Measurements from ENCODE around the gene KCNC3.

The KCNC3 gene

GRCh38 chr19:50352242-50352641, 23.1 kb upstream of the KCNC3 start (continued):
- TF ChIP-seq GLIS1 (tag by site-specific recombination; IDR thresholded peaks at IDR 0.05) (no peak), ZNF221 (tag by site-specific recombination; IDR thresholded peaks at IDR 0.05; ENCODE audit: borderline replicate concordance) (no peak), EGR2 (tag by site-specific recombination; IDR thresholded peaks at IDR 0.05; ENCODE audit: low read depth) (no peak), WT1 (tag by site-specific recombination; IDR thresholded peaks at IDR 0.05) (no peak), ZNF174 (tag by site-specific recombination; IDR thresholded peaks at IDR 0.05) (no peak), ZSCAN23 (tag by site-specific recombination; IDR thresholded peaks at IDR 0.05) (no peak), MZF1 (tag by site-specific recombination; IDR thresholded peaks at IDR 0.05; ENCODE audit: borderline replicate concordance) (no peak), ZNF155 (tag by site-specific recombination; IDR thresholded peaks at IDR 0.05) (no peak), ZNF664 (tag by site-specific recombination; IDR thresholded peaks at IDR 0.05) (no peak), ZSCAN5A (tag by site-specific recombination; IDR thresholded peaks at IDR 0.05) (no peak), ZSCAN30 (tag by site-specific recombination; IDR thresholded peaks at IDR 0.05) (no peak)

- TF ChIP-seq ZFP69B (tag by site-specific recombination; IDR thresholded peaks at IDR 0.05): no peak
- TF ChIP-seq ZNF658 (tag by site-specific recombination; IDR thresholded peaks at IDR 0.05): no peak
- no peak for TF ChIP-seq ZNF548 (tag by site-specific recombination; IDR thresholded peaks at IDR 0.05)
- no peak for TF ChIP-seq ZNF37A (tag by site-specific recombination; IDR thresholded peaks at IDR 0.05)
- TF ChIP-seq ZNF146 (tag by site-specific recombination; IDR thresholded peaks at IDR 0.05): no peak
- no peak for TF ChIP-seq ZNF501 (tag by site-specific recombination; IDR thresholded peaks at IDR 0.05)
- no peak for TF ChIP-seq ZNF777 (tag by site-specific recombination; IDR thresholded peaks at IDR 0.05; ENCODE audit: borderline replicate concordance)
- TF ChIP-seq ZNF10 (tag by site-specific recombination; IDR thresholded peaks at IDR 0.05): no peak
- TF ChIP-seq ZBTB11 (tag by site-specific recombination; conservative IDR thresholded peaks at IDR 0.05; ENCODE audit: low read depth): no peak
- TF ChIP-seq KLF9 (tag by site-specific recombination; IDR thresholded peaks at IDR 0.05; ENCODE audit: low read depth): no peak
- no peak for TF ChIP-seq ZFP3 (tag by site-specific recombination; IDR thresholded peaks at IDR 0.05; ENCODE audit: low read depth)
- no peak for TF ChIP-seq GLI4 (tag by site-specific recombination; IDR thresholded peaks at IDR 0.05)
- no peak for TF ChIP-seq ZNF518A (tag by site-specific recombination; conservative IDR thresholded peaks at IDR 0.05; ENCODE audit: low read depth)
- no peak for TF ChIP-seq ZNF16 (tag by site-specific recombination; IDR thresholded peaks at IDR 0.05; ENCODE audit: low read depth)
- TF ChIP-seq ZNF707 (tag by site-specific recombination; IDR thresholded peaks at IDR 0.05): no peak
- POLR2A ChIA-PET: interaction anchor here (0.6 kb wide), 1 partner anchor 87 kb away, joined by 3 read pairs; no protein-coding TSS in a partner anchor
Observed at GRCh38 chr19:50349277-50350057, 20.3 kb upstream of the KCNC3 start.

More at GRCh38 chr19:50349277-50350057, 20.3 kb upstream of the KCNC3 start:
- Histone ChIP-seq H3K4me1 (ENCODE audit: control insufficient read depth, insufficient read depth, low read length) (no peaks in the 10 kb centered on the region), H3K9me3 (ENCODE audit: control insufficient read depth, insufficient read depth, low read depth, low read length) (no peaks in the 10 kb centered on the region), H3K4me3 (ENCODE audit: low read depth, low read length) (no peak overlapping the region), H3K36me3 (ENCODE audit: control insufficient read depth in 2 of 2, insufficient read depth in 1 of 2, low read length in 2 of 2) (no peaks in the 10 kb centered on the region), H3K27ac (ENCODE audit: extremely low read depth, low read depth, low read length) (no peak overlapping the region)
- CTCF ChIA-PET: interaction anchor here (0.7 to 1.2 kb wide), 3 partner anchors 8 to 202 kb away, joined by 3 to 7 read pairs (median 4); no protein-coding TSS in a partner anchor

Measured in HEK293 (cell line).